HEK293 (cell line): Measurements from ENCODE around the gene HTR7.

Experiments used
- HOXC10 ChIP-seq: sonication (generic); formaldehyde crosslinking; IDR thresholded peaks from 2 replicates; pipeline ENCODE4 v1.8.1; 2023; ENCODE audit warnings: mild to moderate bottlenecking, missing genetic modification reagents
- KLF1 ChIP-seq: fragments of 450-650 bp; formaldehyde crosslinking; IDR thresholded peaks from 2 replicates; pipeline ENCODE4 v1.5.1; 2016; ENCODE audit warnings: missing biosample characterization, missing genetic modification characterization
- KLF10 ChIP-seq: fragments of 450-650 bp; IDR thresholded peaks from 2 replicates; pipeline ENCODE4 v1.5.1; 2018; ENCODE audit warnings: missing biosample characterization, mild to moderate bottlenecking, missing genetic modification characterization
- MYNN ChIP-seq: fragments of 450-650 bp; formaldehyde crosslinking; IDR thresholded peaks from 2 replicates; pipeline ENCODE4 v1.5.1; 2016; ENCODE audit warnings: missing biosample characterization, missing genetic modification characterization, borderline replicate concordance
- SP2 ChIP-seq: fragments of 450-650 bp; formaldehyde crosslinking; IDR thresholded peaks from 2 replicates; pipeline ENCODE4 v1.5.1; 2016; ENCODE audit warnings: missing biosample characterization, missing genetic modification characterization
- WT1 ChIP-seq: fragments of 450-650 bp; formaldehyde crosslinking; IDR thresholded peaks from 2 replicates; pipeline ENCODE4 v1.5.1; 2016; ENCODE audit warnings: missing biosample characterization, missing genetic modification characterization
- ZNF404 ChIP-seq: fragments of 450-650 bp; formaldehyde crosslinking; IDR thresholded peaks from 2 replicates; pipeline ENCODE4 v1.5.1; 2017; ENCODE audit warnings: missing biosample characterization, missing genetic modification characterization
- ZNF558 ChIP-seq: fragments of 450-650 bp; formaldehyde crosslinking; IDR thresholded peaks from 2 replicates; pipeline ENCODE4 v1.5.1; 2016; ENCODE audit warnings: missing biosample characterization, missing genetic modification characterization
- TF ChIP-seq, protein P1 (sequence below): fragments of 450-650 bp; formaldehyde crosslinking; IDR thresholded peaks from 2 replicates; pipeline ENCODE4 v1.5.1; 2016; ENCODE audit warnings: missing biosample characterization, missing genetic modification characterization

DNA sequence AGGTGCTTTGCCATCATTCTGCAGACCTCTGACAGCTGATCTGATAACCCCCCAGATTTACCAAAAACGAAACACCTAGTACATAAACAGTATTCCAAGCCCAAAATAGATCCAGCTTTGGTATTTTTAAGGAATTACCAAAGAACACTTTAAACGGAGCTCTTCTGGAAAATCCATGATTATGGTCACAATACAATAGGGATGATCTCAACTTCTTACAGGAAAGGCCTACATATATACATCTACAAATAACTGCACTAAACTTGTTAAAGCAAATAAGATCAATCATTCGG lies 69.7 kb downstream of the HTR7 start:
- TF ChIP-seq, protein P1, sequence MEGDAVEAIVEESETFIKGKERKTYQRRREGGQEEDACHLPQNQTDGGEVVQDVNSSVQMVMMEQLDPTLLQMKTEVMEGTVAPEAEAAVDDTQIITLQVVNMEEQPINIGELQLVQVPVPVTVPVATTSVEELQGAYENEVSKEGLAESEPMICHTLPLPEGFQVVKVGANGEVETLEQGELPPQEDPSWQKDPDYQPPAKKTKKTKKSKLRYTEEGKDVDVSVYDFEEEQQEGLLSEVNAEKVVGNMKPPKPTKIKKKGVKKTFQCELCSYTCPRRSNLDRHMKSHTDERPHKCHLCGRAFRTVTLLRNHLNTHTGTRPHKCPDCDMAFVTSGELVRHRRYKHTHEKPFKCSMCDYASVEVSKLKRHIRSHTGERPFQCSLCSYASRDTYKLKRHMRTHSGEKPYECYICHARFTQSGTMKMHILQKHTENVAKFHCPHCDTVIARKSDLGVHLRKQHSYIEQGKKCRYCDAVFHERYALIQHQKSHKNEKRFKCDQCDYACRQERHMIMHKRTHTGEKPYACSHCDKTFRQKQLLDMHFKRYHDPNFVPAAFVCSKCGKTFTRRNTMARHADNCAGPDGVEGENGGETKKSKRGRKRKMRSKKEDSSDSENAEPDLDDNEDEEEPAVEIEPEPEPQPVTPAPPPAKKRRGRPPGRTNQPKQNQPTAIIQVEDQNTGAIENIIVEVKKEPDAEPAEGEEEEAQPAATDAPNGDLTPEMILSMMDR = no peak
- TF ChIP-seq HOXC10 (CRISPR knock-in tag) (no peak), KLF10 (tag by site-specific recombination) (no peak), ZNF558 (tag by site-specific recombination) (no peak), MYNN (tag by site-specific recombination) (no peak), ZNF404 (tag by site-specific recombination) (no peak), SP2 (no peak), KLF1 (no peak), WT1 (tag by site-specific recombination) (no peak)
